Measurements from ENCODE around the gene PCSK7. TPM values are rescaled to one million over a fixed set of nuclear protein-coding genes. Genes with fewer than 3 reads are reported as not detected.

The PCSK7 gene
- total RNA-seq, 2 donors from 2014 or later: 25.9 to 86.0 TPM

DNA sequence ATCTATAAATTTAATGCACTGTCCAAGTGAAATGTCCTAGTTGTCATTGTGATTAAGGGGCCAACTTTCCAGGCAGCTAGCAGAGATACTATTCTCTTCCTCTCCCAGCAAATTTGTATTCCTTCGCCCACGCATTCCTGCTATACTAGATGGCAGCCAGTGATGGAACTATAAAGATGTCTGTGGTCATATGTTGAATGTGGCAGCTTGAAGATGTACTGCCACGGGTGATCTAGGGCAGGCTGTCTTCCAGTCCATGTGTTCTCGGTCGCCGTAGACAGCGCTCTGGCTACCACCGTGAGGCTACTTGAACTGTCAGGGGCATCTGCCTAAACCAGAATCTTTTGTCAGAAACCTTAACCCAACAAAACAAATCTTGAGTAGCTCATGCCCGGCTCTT lies 61.7 kb downstream of the PCSK7 start:
- DNase-seq (no peak), ATAC-seq (no peak)
- WGBS, 2 donors: 90 to 91% methylated on average over 9 of the region's 9 CpGs
- TF ChIP-seq POLR2A (IDR thresholded peaks at IDR 0.05): no peak
- TF ChIP-seq, protein P1, sequence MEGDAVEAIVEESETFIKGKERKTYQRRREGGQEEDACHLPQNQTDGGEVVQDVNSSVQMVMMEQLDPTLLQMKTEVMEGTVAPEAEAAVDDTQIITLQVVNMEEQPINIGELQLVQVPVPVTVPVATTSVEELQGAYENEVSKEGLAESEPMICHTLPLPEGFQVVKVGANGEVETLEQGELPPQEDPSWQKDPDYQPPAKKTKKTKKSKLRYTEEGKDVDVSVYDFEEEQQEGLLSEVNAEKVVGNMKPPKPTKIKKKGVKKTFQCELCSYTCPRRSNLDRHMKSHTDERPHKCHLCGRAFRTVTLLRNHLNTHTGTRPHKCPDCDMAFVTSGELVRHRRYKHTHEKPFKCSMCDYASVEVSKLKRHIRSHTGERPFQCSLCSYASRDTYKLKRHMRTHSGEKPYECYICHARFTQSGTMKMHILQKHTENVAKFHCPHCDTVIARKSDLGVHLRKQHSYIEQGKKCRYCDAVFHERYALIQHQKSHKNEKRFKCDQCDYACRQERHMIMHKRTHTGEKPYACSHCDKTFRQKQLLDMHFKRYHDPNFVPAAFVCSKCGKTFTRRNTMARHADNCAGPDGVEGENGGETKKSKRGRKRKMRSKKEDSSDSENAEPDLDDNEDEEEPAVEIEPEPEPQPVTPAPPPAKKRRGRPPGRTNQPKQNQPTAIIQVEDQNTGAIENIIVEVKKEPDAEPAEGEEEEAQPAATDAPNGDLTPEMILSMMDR (IDR thresholded peaks at IDR 0.05): no peak
- H3K27me3 ChIP-seq: no peaks in the 10 kb centered on the region
- H3K4me3 ChIP-seq: no peak overlapping the region
- peaks cover 10% of the 10 kb centered on the region for H3K4me1 ChIP-seq
- intact Hi-C loops (cut with DNase I): no loop called here
- H3K36me3 ChIP-seq (replicated peaks in 1 of 2; ENCODE audit: insufficient read depth in 1 of 2, low read depth in 2 of 2): peaks cover 0 to 16% of the 10 kb centered on the region in 2 donors
- H3K27ac ChIP-seq: no peak overlapping the region
- no peaks in the 10 kb centered on the region for H3K9me3 ChIP-seq

DNA sequence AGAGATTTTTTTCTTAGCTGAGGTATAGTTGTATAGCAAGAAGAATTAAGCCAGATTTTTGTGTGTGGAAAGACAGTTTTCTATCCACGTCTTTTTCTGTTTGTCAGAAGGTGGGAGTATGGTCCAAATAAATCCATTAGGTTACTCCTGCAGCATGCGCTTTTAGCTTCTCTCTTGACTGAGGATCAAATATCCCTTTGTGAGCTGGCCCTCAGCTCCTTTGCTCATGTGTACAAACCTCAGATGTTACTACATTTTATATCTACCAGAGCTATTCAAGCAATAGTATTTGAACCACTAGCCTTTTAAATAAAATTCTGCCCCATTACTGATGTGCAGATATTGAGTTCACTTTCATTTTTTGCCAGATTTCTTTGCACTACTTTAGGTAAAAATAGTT lies 62.1 kb downstream of the PCSK7 start:
- DNase-seq (no peak), ATAC-seq (no peak)
- Histone ChIP-seq H3K4me1 (peaks cover 10% of the 10 kb centered on the region), H3K27ac (no peak overlapping the region), H3K27me3 (no peaks in the 10 kb centered on the region), H3K9me3 (no peaks in the 10 kb centered on the region), H3K36me3 (replicated peaks in 1 of 2; ENCODE audit: insufficient read depth in 1 of 2, low read depth in 2 of 2) (peaks cover 0 to 19% of the 10 kb centered on the region in 2 donors), H3K4me3 (no peak overlapping the region)
- TF ChIP-seq POLR2A (IDR thresholded peaks at IDR 0.05): no peak
- TF ChIP-seq, protein P1 (IDR thresholded peaks at IDR 0.05): no peak
- intact Hi-C loops (cut with DNase I): no loop called here
- WGBS, 2 donors: 81 to 85% methylated on average over 2 of the region's 2 CpGs

- H3K36me3 ChIP-seq (replicated peaks in 1 of 2; ENCODE audit: insufficient read depth in 1 of 2, low read depth in 2 of 2): peaks cover 6 to 36% of the 10 kb centered on the region in 2 donors
- no peaks in the 10 kb centered on the region for H3K4me1 ChIP-seq
- ATAC-seq (no peak), DNase-seq (no peak)
- no peak overlapping the region for H3K27ac ChIP-seq
- TF ChIP-seq, protein P1 (IDR thresholded peaks at IDR 0.05): no peak
- no peak for TF ChIP-seq POLR2A (IDR thresholded peaks at IDR 0.05)
- no peaks in the 10 kb centered on the region for H3K27me3 ChIP-seq
- 35 to 55% methylated on average over 1 of the region's 1 CpG for WGBS, 2 donors
- no peak overlapping the region for H3K4me3 ChIP-seq
- no peaks in the 10 kb centered on the region for H3K9me3 ChIP-seq
- intact Hi-C loops (cut with DNase I): no loop called here
Measured at GRCh38 chr11:117166491-117166890, 65.4 kb downstream of the PCSK7 start.

DNA sequence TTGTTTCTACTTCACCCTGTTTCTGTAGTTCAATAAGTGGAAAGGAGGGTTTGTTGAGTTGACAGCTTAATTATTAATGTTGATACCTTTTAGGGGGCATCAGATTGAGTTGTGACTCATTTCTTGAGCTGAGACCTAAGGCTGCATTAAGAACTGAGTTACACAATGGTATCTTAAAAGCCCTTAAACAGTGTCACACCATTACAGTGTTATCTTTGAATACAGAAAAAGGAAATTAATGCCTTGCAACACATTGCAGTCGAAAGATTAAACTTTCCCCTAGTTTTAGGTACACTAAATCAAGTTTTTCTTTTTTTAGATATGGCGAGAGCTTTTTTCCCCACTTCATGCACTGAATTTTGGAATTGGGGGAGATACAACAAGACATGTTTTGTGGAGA lies 71.0 kb downstream of the PCSK7 start:
- no peaks in the 10 kb centered on the region for H3K9me3 ChIP-seq
- TF ChIP-seq, protein P1 (IDR thresholded peaks at IDR 0.05): no peak
- no peak for TF ChIP-seq POLR2A (IDR thresholded peaks at IDR 0.05)
- no peak overlapping the region for H3K4me3 ChIP-seq
- H3K36me3 ChIP-seq (replicated peaks in 1 of 2; ENCODE audit: insufficient read depth in 1 of 2, low read depth in 2 of 2): peaks cover 6 to 25% of the 10 kb centered on the region in 2 donors
- DNase-seq: no peak
- H3K4me1 ChIP-seq: peaks cover 8% of the 10 kb centered on the region
- 61 to 63% methylated on average over 2 of the region's 2 CpGs for WGBS, 2 donors
- ATAC-seq: no peak
- H3K27ac ChIP-seq: no peak overlapping the region
- intact Hi-C loops (cut with DNase I): no loop called here
- no peaks in the 10 kb centered on the region for H3K27me3 ChIP-seq

DNA sequence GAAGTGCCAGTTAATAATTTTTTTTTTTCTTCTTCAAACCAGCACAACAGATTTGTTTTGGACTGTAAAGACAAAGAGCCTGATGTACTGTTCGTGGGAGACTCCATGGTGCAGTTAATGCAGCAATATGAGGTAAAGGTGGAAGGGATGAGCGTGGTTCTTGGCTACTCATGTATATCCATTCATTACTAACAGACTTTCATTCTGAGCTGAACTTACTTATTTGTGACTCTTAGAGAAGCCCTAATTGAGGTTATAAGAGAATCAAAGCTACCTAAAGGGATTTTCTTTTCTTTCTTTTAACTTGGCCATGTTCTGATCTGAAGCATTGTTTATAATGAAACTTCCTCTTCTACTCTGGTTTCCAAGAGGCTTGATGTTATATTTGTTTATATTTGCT lies 72.0 kb downstream of the PCSK7 start:
- intact Hi-C loops (cut with DNase I): no loop called here

More for the DNA sequence above, 72.0 kb downstream of the PCSK7 start:
- no peaks in the 10 kb centered on the region for H3K9me3 ChIP-seq
- DNase-seq (no peak), ATAC-seq (no peak)
- no peak overlapping the region for H3K4me3 ChIP-seq
- TF ChIP-seq, protein P1 (IDR thresholded peaks at IDR 0.05): no peak
- TF ChIP-seq POLR2A (IDR thresholded peaks at IDR 0.05): no peak
- no peak overlapping the region for H3K27ac ChIP-seq
- H3K4me1 ChIP-seq: peaks cover 8% of the 10 kb centered on the region
- no peaks in the 10 kb centered on the region for H3K27me3 ChIP-seq
- H3K36me3 ChIP-seq (replicated peaks in 1 of 2; ENCODE audit: insufficient read depth in 1 of 2, low read depth in 2 of 2): peaks cover 6 to 19% of the 10 kb centered on the region in 2 donors
- WGBS, 2 donors: 87 to 93% methylated on average over 2 of the region's 2 CpGs

Measured in body of pancreas (tissue), 4 donors.